Lung (tissue), 12 donors: Measurements from ENCODE around the gene CLK1. TPM values are rescaled to one million over a fixed set of nuclear protein-coding genes. Genes with fewer than 3 reads are reported as not detected.

Experiments
- ATAC-seq: fragments of 200-7000 bp; cut with Tn5 transposase; one replicate; pipeline ENCODE4 v1.9.1; 2020; ENCODE audit warnings: moderate number of reproducible peaks; ENCODE audit not compliant: insufficient read depth, low FRiP score
- DNase-seq, 3 donors: peaks; one replicate each; pipeline ENCODE4 v3.0.0-alpha.2; 2013 to 2017
- H3K27ac ChIP-seq, 2 donors: one replicate each; pipeline ENCODE4 v1.5.1; 2013; ENCODE audit warnings: mild to moderate bottlenecking in 2 of 2, moderate library complexity in 2 of 2, control low read depth in 1 of 2, inconsistent platforms in 1 of 2, low read depth in 1 of 2, low read length in 1 of 2
- H3K27me3 ChIP-seq, 3 donors: one replicate each; pipeline ENCODE4 v1.5.1; 2013; ENCODE audit warnings: low read length in 2 of 3; ENCODE audit not compliant: control insufficient read depth in 3 of 3, insufficient read depth in 3 of 3
- H3K36me3 ChIP-seq, 4 donors: one replicate each; pipeline ENCODE4 v1.5.1; 2013; ENCODE audit warnings: low read length in 4 of 4, mild to moderate bottlenecking in 1 of 4, moderate library complexity in 1 of 4; ENCODE audit not compliant: control insufficient read depth in 4 of 4, insufficient read depth in 4 of 4
- H3K4me1 ChIP-seq, 5 donors: one replicate each; pipeline ENCODE4 v1.5.1; 2013; ENCODE audit warnings: low read length in 5 of 5, mild to moderate bottlenecking in 2 of 5, moderate library complexity in 1 of 5; ENCODE audit not compliant: control insufficient read depth in 5 of 5, insufficient read depth in 5 of 5
- H3K4me3 ChIP-seq: one replicate; pipeline ENCODE4 v1.5.1; 2013; ENCODE audit warnings: mild to moderate bottlenecking, control low read depth, moderate library complexity
- H3K9ac ChIP-seq, 2 donors: one replicate each; pipeline ENCODE4 v1.5.1; 2013; ENCODE audit warnings: low read length in 2 of 2, control low read depth in 1 of 2; ENCODE audit not compliant: insufficient read depth in 1 of 2
- H3K9me3 ChIP-seq, 4 donors: one replicate each; pipeline ENCODE4 v1.5.1; 2013; ENCODE audit warnings: low read length in 3 of 4, mild to moderate bottlenecking in 1 of 4, moderate library complexity in 1 of 4; ENCODE audit not compliant: control insufficient read depth in 4 of 4, insufficient read depth in 3 of 4
- WGBS, 2 donors: extraction: QIAGEN DNeasy Blood & Tissue Kit; methylation state at CpG; one replicate each; pipeline ENCODE4 v1.1.7; 2013; 5-methylcytosine and 5-hydroxymethylcytosine counted together
- polyA plus RNA-seq, 2 donors: library from polyadenylated mRNA; stranded (reverse); fragments of 200-250 nt; gene quantifications; one replicate each; pipeline ENCODE4 v1.2.1, GENCODE V29; 2013
- total RNA-seq, 2 donors: library from RNA; depleted of rRNA in 1 of 2; stranded (reverse); fragments of >200 nt in 1 of 2; gene quantifications; one replicate each; pipeline ENCODE4 v1.2.1, GENCODE V29; 2014 to 2021
- TF ChIP-seq, protein P1 (sequence below): IDR thresholded peaks from 2 replicates; pipeline ENCODE4 v1.5.1; 2012; ENCODE audit warnings: mild to moderate bottlenecking; ENCODE audit errors: control extremely low read depth, extremely low read depth
- donor health status: control.
- donor health status: control.
- donor health status: Bipolar disorder and iron deficiency.
- donor health status: healthy.
- donor health status: DM: yes; HTN: yes; CAD: no.

CLK1 gene
- total and polyA plus RNA-seq, 4 donors = 69.1 to 528 (median 300) TPM

GRCh38 chr2:200839513-200839912 lies 24.9 kb downstream of the CLK1 start:
- Histone ChIP-seq H3K27ac (no peak overlapping the region), H3K9me3 (peaks cover 0 to 5% (median 0%) of the 10 kb centered on the region in 4 donors), H3K4me3 (no peak overlapping the region), H3K36me3 (no peaks in the 10 kb centered on the region), H3K27me3 (no peaks in the 10 kb centered on the region), H3K9ac (no peak overlapping the region), H3K4me1 (no peaks in the 10 kb centered on the region)
- WGBS, 2 donors = 80 to 93% methylated on average over 3 of the region's 3 CpGs
- DNase-seq (no peak), ATAC-seq (no peak)
- TF ChIP-seq, protein P1, sequence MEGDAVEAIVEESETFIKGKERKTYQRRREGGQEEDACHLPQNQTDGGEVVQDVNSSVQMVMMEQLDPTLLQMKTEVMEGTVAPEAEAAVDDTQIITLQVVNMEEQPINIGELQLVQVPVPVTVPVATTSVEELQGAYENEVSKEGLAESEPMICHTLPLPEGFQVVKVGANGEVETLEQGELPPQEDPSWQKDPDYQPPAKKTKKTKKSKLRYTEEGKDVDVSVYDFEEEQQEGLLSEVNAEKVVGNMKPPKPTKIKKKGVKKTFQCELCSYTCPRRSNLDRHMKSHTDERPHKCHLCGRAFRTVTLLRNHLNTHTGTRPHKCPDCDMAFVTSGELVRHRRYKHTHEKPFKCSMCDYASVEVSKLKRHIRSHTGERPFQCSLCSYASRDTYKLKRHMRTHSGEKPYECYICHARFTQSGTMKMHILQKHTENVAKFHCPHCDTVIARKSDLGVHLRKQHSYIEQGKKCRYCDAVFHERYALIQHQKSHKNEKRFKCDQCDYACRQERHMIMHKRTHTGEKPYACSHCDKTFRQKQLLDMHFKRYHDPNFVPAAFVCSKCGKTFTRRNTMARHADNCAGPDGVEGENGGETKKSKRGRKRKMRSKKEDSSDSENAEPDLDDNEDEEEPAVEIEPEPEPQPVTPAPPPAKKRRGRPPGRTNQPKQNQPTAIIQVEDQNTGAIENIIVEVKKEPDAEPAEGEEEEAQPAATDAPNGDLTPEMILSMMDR = no peak

GRCh38 chr2:200834701-200835100 lies 29.8 kb downstream of the CLK1 start:
- WGBS, 2 donors = 89 to 91% methylated on average over 4 of the region's 4 CpGs
- no peaks in the 10 kb centered on the region for H3K4me1 ChIP-seq

DNA sequence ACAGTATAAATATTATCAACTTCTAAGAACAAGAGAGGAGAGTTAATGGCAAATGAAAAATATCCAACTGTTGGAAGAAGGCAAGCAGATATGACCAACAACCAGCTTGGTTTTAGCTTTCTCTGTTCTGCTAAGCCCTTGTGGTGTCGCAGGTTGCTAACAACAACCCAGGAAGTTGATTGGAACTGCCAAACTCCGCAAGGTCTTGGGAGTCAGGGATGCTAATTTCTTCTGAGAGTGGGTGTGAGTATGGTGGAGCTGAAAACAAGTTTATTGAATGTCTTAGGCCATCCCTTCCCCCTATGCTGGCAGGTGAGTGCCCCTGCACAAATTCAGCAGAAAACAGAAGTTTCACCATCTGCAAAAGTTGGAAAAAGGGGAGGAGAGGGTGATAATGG lies 35.2 kb downstream of the CLK1 start:
- no peaks in the 10 kb centered on the region for H3K27me3 ChIP-seq
- 88 to 92% methylated on average over 2 of the region's 2 CpGs for WGBS, 2 donors
- H3K4me3 ChIP-seq = no peak overlapping the region
- no peaks in the 10 kb centered on the region for H3K4me1 ChIP-seq
- peaks cover 0 to 3% (median 0%) of the 10 kb centered on the region in 4 donors for H3K36me3 ChIP-seq
- no peak for DNase-seq
- H3K9me3 ChIP-seq = no peaks in the 10 kb centered on the region
- TF ChIP-seq, protein P1 = no peak
- no peak overlapping the region for H3K9ac ChIP-seq
- no peak for ATAC-seq
- H3K27ac ChIP-seq = no peak overlapping the region

More at GRCh38 chr2:200834701-200835100, 29.8 kb downstream of the CLK1 start:
- H3K27me3 ChIP-seq = no peaks in the 10 kb centered on the region
- no peaks in the 10 kb centered on the region for H3K36me3 ChIP-seq
- TF ChIP-seq, protein P1 = no peak
- DNase-seq = no peak
- ATAC-seq = no peak
- peaks cover 0 to 5% (median 0%) of the 10 kb centered on the region in 4 donors for H3K9me3 ChIP-seq
- H3K27ac ChIP-seq = no peak overlapping the region
- H3K9ac ChIP-seq = no peak overlapping the region
- no peak overlapping the region for H3K4me3 ChIP-seq
